ENCODE measurements around the gene COX7B.

COX7B gene

DNA sequence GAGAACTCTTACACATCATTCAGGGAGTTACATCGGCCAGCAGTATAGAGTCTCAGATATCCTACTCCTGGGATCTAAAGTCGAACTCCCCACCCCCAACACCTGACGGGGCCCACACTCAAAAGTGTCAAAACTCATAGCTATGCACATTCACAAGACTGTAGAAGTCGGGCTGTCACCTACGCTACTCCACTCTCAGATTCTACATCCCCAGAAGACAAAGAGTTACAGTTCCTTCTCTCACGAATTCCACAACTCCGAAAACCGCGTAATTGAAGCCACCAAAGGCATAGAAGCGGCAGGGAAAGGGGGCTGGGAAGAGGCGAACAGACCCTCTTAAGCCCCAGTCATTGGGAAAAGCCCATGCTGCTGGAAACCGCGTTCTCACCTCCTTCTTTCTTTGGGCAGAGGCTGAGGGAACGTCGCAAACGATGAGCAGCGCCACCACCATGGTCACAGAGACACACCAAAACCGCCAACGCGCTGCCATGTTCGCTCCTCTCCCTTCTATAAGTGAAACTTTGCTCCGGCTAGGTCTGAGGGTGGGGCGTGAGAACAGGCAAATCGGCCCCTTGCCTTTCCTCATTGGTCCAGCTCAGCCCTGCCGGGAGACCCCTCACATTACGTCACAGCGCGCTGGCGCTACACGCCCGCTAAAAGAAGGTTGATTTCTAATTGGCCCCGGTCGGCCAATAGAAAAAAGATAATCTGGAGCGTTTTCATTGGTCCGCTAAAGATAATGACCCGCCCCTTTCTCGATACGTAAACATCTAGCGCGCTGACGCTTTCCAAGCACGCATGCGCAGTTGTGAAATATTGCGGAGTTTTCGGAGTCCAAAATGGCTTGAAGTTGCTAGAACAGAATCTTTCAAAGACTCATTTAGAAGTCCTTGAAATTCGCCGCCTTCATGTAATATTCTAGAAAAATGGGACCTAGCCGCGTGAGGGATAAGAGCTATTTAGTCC lies 4.1 kb upstream of the COX7B start, which contains the start of gene MAGT1:
Gene MAGT1 (minus strand): TSS at position 515 of the 966 bp plus-strand sequence. CDS start 25 bp downstream, at position 490.
- Histone ChIP-seq H4K5ac (ENCODE audit: low read length) (no peak within 1 kb of the TSS), H3K23ac (ENCODE audit: low read length) (no peak within 1 kb of the TSS), H2BK5ac (ENCODE audit: low read length) (no peak within 1 kb of the TSS), H3K79me1 (ENCODE audit: low read length) (no peaks in the 10 kb centered on the region), H3K18ac (ENCODE audit: low read length) (no peak within 1 kb of the TSS), H2AK5ac (ENCODE audit: low read length) (no peak within 1 kb of the TSS), H3K27me3 (ENCODE audit: insufficient read depth, low read length, poor library complexity) (no peaks in the 10 kb centered on the region), H3K4me3 (ENCODE audit: low read length) (peak within 1 kb of the TSS; percentile 93), H3K4me2 (ENCODE audit: low read length) (peak within 1 kb of the TSS; percentile 46), H3K36me3 (ENCODE audit: control insufficient read depth, insufficient read depth, low read length) (no peaks in the 10 kb centered on the region), H3K9ac (ENCODE audit: low read length) (peak within 1 kb of the TSS; percentile 89), H3K4me1 (ENCODE audit: control insufficient read depth, low read depth, low read length) (no peaks in the 10 kb centered on the region), H2BK120ac (ENCODE audit: low read depth, low read length) (no peak within 1 kb of the TSS), H3K27ac (ENCODE audit: low read depth, low read length) (peak within 1 kb of the TSS; percentile 51), H4K8ac (ENCODE audit: low read depth, low read length) (no peak within 1 kb of the TSS), H2BK15ac (replicated peaks; ENCODE audit: low read depth) (no peak within 1 kb of the TSS), H3K79me2 (ENCODE audit: control insufficient read depth, insufficient read depth, low read length) (peaks cover 14% of the 10 kb centered on the region), H3K4ac (ENCODE audit: low read depth, low read length) (no peak within 1 kb of the TSS), H3K56ac (ENCODE audit: low read length) (peak within 1 kb of the TSS; percentile 89)
- peak; percentile 98 for DNase-seq
- WGBS (ENCODE audit: extremely low coverage, insufficient coverage, low lambda C conversion rate), result no CpG with 5 or more reads among the region's 49 CpGs

DNA sequence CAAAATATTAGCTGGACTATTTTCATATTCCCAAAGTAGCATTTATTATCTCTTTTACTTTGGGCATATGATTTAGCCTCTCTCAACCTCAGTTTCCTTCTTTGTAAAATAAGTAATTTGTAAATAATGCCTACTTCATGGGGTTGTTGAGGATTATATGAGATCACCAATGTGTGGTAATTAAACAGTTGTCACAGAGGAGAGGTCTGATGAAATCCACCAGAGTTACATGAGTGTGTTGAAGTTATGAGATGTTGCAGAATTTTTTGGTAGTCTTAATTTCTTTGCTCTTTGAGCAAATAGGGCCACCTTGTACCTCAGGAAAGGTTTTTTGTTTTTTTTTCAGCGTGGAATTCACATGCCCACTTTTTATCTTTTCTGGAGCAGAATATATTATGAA lies 1.4 kb downstream of the COX7B start:
- no peak overlapping the region for H2BK120ac ChIP-seq (ENCODE audit: low read depth, low read length)
- peaks cover 17% of the 10 kb centered on the region for H3K79me2 ChIP-seq (ENCODE audit: control insufficient read depth, insufficient read depth, low read length)
- H4K8ac ChIP-seq (ENCODE audit: low read depth, low read length), result no peak overlapping the region
- H4K5ac ChIP-seq (ENCODE audit: low read length), result no peak overlapping the region
- H2BK15ac ChIP-seq (replicated peaks; ENCODE audit: low read depth), result no peak overlapping the region
- H3K4me3 ChIP-seq (ENCODE audit: low read length), result no peak overlapping the region
- no peaks in the 10 kb centered on the region for H3K27me3 ChIP-seq (ENCODE audit: insufficient read depth, low read length, poor library complexity)
- H3K18ac ChIP-seq (ENCODE audit: low read length), result no peak overlapping the region
- DNase-seq, result no peak
- no peaks in the 10 kb centered on the region for H3K4me1 ChIP-seq (ENCODE audit: control insufficient read depth, low read depth, low read length)
- H3K4ac ChIP-seq (ENCODE audit: low read depth, low read length), result no peak overlapping the region
- no peak overlapping the region for H3K56ac ChIP-seq (ENCODE audit: low read length)
- H2BK5ac ChIP-seq (ENCODE audit: low read length), result no peak overlapping the region
- H3K27ac ChIP-seq (ENCODE audit: low read depth, low read length), result no peak overlapping the region
- H2AK5ac ChIP-seq (ENCODE audit: low read length), result no peak overlapping the region
- H3K23ac ChIP-seq (ENCODE audit: low read length), result no peak overlapping the region
- no peaks in the 10 kb centered on the region for H3K79me1 ChIP-seq (ENCODE audit: low read length)
- WGBS (ENCODE audit: extremely low coverage, insufficient coverage, low lambda C conversion rate), result no CpG with 5 or more reads among the region's 1 CpG
- peak overlapping the region; percentile 41 for H3K9ac ChIP-seq (ENCODE audit: low read length)
- H3K4me2 ChIP-seq (ENCODE audit: low read length), result no peak overlapping the region
- H3K36me3 ChIP-seq (ENCODE audit: control insufficient read depth, insufficient read depth, low read length), result no peaks in the 10 kb centered on the region

DNA sequence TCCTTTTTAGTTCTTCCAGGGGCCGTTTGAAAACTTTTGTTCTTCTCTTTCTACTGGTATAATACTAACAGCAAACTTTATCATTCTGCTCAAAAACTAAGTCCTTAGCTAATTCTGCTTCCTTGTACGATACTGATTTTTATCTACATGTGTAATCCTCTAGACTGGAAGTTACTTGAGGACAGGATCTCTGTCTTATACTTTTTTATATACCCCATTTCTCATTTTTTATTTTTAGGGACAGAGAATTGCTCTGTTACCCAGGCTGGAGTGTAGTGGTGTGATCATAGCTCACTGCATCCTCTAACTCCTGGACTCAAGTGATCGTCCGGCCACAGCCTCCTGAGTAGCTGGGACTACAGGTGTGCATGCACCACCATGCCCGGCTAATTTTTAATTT lies 2.2 kb downstream of the COX7B start:
- H3K4me3 ChIP-seq (ENCODE audit: low read length), result no peak overlapping the region
- H3K36me3 ChIP-seq (ENCODE audit: control insufficient read depth, insufficient read depth, low read length), result no peaks in the 10 kb centered on the region
- no peak for DNase-seq
- H3K79me1 ChIP-seq (ENCODE audit: low read length), result no peaks in the 10 kb centered on the region
- no peak overlapping the region for H2AK5ac ChIP-seq (ENCODE audit: low read length)
- H3K27me3 ChIP-seq (ENCODE audit: insufficient read depth, low read length, poor library complexity), result no peaks in the 10 kb centered on the region
- H3K4me1 ChIP-seq (ENCODE audit: control insufficient read depth, low read depth, low read length), result no peaks in the 10 kb centered on the region
- H2BK15ac ChIP-seq (replicated peaks; ENCODE audit: low read depth), result no peak overlapping the region
- no peak overlapping the region for H3K23ac ChIP-seq (ENCODE audit: low read length)
- no peak overlapping the region for H3K27ac ChIP-seq (ENCODE audit: low read depth, low read length)
- no peak overlapping the region for H3K18ac ChIP-seq (ENCODE audit: low read length)
- no peak overlapping the region for H4K8ac ChIP-seq (ENCODE audit: low read depth, low read length)
- H3K4ac ChIP-seq (ENCODE audit: low read depth, low read length), result no peak overlapping the region
- H3K9ac ChIP-seq (ENCODE audit: low read length), result no peak overlapping the region
- no CpG with 5 or more reads among the region's 5 CpGs for WGBS (ENCODE audit: extremely low coverage, insufficient coverage, low lambda C conversion rate)
- H3K4me2 ChIP-seq (ENCODE audit: low read length), result no peak overlapping the region
- no peak overlapping the region for H2BK5ac ChIP-seq (ENCODE audit: low read length)
- H3K56ac ChIP-seq (ENCODE audit: low read length), result no peak overlapping the region
- peaks cover 17% of the 10 kb centered on the region for H3K79me2 ChIP-seq (ENCODE audit: control insufficient read depth, insufficient read depth, low read length)
- H4K5ac ChIP-seq (ENCODE audit: low read length), result no peak overlapping the region
- no peak overlapping the region for H2BK120ac ChIP-seq (ENCODE audit: low read depth, low read length)

DNA sequence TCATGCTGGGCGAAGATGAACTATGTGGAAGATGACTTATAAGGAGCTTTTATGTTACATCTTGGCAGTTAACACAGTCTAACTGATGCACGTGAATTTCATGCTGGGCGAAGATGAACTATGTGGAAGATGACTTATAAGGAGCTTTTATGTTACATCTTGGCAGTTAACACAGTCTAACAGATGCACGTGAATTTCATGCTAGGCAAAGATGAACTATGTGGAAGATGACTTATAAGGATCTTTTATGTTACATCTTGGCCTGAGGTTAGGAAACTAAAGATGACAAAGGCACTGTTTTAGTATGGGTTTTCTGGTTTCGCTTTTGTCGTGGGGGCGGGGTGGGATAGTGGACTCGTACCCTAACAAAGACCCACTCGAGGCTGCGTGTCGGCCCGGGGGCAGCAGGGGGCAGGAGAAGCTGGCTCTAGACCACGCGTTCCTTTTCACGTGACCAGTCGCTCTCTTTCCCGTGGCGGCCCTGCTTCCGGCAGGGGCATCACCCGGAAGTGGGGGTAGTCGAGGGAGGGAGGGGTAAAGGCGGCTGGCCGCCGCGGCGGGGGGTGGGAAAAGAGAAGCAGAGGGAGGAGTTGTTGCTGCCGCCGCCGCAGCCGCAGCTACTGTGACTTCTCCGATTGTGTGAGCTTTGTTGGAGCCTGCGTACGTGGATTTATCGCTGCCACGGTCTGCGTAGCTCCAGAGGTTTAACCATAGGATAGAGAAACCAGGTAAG lies 11.0 kb downstream of the COX7B start, which contains the start of gene ATP7A:
Gene ATP7A (plus strand): TSS at position 586 of the 733 bp plus-strand sequence. CDS start 60,949 bp downstream, outside the sequence.
- H3K4me3 ChIP-seq (ENCODE audit: low read length), result peak within 1 kb of the TSS; percentile 61
- no peak within 1 kb of the TSS for H2BK5ac ChIP-seq (ENCODE audit: low read length)
- no peak within 1 kb of the TSS for H4K5ac ChIP-seq (ENCODE audit: low read length)
- no peaks in the 10 kb centered on the region for H3K79me2 ChIP-seq (ENCODE audit: control insufficient read depth, insufficient read depth, low read length)
- no peak within 1 kb of the TSS for H2BK15ac ChIP-seq (replicated peaks; ENCODE audit: low read depth)
- DNase-seq, result peak; percentile 93
- no peaks in the 10 kb centered on the region for H3K36me3 ChIP-seq (ENCODE audit: control insufficient read depth, insufficient read depth, low read length)
- no CpG with 5 or more reads among the region's 36 CpGs for WGBS (ENCODE audit: extremely low coverage, insufficient coverage, low lambda C conversion rate)
- H3K18ac ChIP-seq (ENCODE audit: low read length), result peak within 1 kb of the TSS; percentile 39
- no peak within 1 kb of the TSS for H2BK120ac ChIP-seq (ENCODE audit: low read depth, low read length)
- H4K8ac ChIP-seq (ENCODE audit: low read depth, low read length), result no peak within 1 kb of the TSS
- H3K79me1 ChIP-seq (ENCODE audit: low read length), result no peaks in the 10 kb centered on the region
- no peak within 1 kb of the TSS for H2AK5ac ChIP-seq (ENCODE audit: low read length)
- H3K23ac ChIP-seq (ENCODE audit: low read length), result no peak within 1 kb of the TSS
- H3K4me2 ChIP-seq (ENCODE audit: low read length), result peak within 1 kb of the TSS; percentile 42
- no peaks in the 10 kb centered on the region for H3K27me3 ChIP-seq (ENCODE audit: insufficient read depth, low read length, poor library complexity)
- H3K4ac ChIP-seq (ENCODE audit: low read depth, low read length), result no peak within 1 kb of the TSS
- H3K27ac ChIP-seq (ENCODE audit: low read depth, low read length), result no peak within 1 kb of the TSS
- peak within 1 kb of the TSS; percentile 88 for H3K56ac ChIP-seq (ENCODE audit: low read length)
- H3K4me1 ChIP-seq (ENCODE audit: control insufficient read depth, low read depth, low read length), result no peaks in the 10 kb centered on the region
- H3K9ac ChIP-seq (ENCODE audit: low read length), result peak within 1 kb of the TSS; percentile 72

DNA sequence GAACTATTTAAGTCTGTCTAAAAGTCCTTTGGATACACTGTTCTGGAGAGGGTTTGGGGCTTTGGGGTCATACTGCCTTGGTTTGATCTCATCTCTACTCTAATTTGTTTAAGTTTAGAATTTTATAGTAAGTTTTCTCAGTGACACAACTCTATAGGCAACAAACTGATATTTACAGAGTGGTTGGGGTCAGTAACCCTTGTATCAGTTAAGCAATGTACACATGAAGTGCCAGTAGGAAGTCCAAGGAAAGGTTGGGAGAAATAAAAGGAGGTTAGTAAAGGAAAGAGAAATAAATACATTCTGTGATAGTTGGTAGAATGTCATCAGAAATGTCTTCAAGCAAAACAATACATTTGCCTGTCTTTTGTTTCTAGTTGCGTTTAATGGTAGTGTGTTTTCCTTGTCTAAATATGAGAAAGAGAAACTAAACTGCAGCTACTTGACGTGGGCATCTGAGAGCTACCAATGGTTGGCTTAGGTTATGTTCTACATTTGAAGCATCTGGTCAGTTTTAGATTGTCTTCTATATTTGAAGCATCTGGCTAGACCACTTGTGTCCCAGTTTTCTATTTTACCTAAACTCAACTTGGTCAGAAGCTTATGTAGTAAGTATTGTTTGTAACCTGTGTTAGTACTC lies 18.1 kb downstream of the COX7B start:
- Histone ChIP-seq H3K4me1 (ENCODE audit: control insufficient read depth, low read depth, low read length) (no peaks in the 10 kb centered on the region), H4K8ac (ENCODE audit: low read depth, low read length) (no peak overlapping the region), H4K5ac (ENCODE audit: low read length) (no peak overlapping the region), H2BK120ac (ENCODE audit: low read depth, low read length) (no peak overlapping the region), H3K56ac (ENCODE audit: low read length) (no peak overlapping the region), H2AK5ac (ENCODE audit: low read length) (no peak overlapping the region), H3K23ac (ENCODE audit: low read length) (no peak overlapping the region), H3K4me3 (ENCODE audit: low read length) (no peak overlapping the region), H3K79me1 (ENCODE audit: low read length) (no peaks in the 10 kb centered on the region), H3K36me3 (ENCODE audit: control insufficient read depth, insufficient read depth, low read length) (no peaks in the 10 kb centered on the region), H3K4me2 (ENCODE audit: low read length) (no peak overlapping the region), H3K4ac (ENCODE audit: low read depth, low read length) (no peak overlapping the region), H3K18ac (ENCODE audit: low read length) (no peak overlapping the region), H3K79me2 (ENCODE audit: control insufficient read depth, insufficient read depth, low read length) (no peaks in the 10 kb centered on the region), H3K9ac (ENCODE audit: low read length) (no peak overlapping the region), H2BK5ac (ENCODE audit: low read length) (no peak overlapping the region), H3K27me3 (ENCODE audit: insufficient read depth, low read length, poor library complexity) (no peaks in the 10 kb centered on the region), H2BK15ac (replicated peaks; ENCODE audit: low read depth) (no peak overlapping the region), H3K27ac (ENCODE audit: low read depth, low read length) (no peak overlapping the region)
- no CpG with 5 or more reads among the region's 2 CpGs for WGBS (ENCODE audit: extremely low coverage, insufficient coverage, low lambda C conversion rate)
- no peak for DNase-seq
